ENCODE results near the gene LACC1. TPM values are rescaled to one million over a fixed set of nuclear protein-coding genes. Genes with fewer than 3 reads are reported as not detected.

LACC1 gene
- total RNA-seq, result 1 to 10 TPM; 1.8 to 9.8 (median 3.9) TPM

DNA sequence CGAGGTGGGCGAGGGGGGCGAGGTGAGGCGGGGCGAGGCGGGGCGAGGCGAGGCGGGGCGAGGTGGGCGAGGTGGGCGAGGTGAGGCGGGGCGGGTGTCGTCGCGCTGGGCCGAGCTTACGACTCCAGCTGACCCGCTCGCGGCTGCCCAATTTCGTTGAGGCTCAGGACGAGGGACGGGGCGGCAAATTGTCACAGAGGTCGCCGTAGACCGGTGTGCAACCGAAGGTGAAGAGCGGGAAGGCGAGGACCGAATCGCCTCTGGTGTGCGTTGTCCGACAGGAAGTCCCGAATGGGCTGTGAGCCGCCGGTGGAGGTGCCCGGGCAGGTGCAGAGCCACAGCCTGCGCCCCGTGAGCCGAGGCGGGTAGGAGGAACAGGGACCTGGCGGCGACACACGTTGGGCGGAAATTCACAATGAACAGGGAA is at the start of gene LACC1:
TSS of gene LACC1 (plus strand) at position 150 of the 427 bp plus-strand sequence. CDS start 1,082 bp downstream, outside the sequence.
- TF ChIP-seq EP300 (IDR thresholded peaks at IDR 0.05) (no peak), POLR2A (IDR thresholded peaks at IDR 0.05) (no peak), CTCF (IDR thresholded peaks at IDR 0.05) (no peak)
- DNase-seq (ENCODE audit: low spot score in 2 of 2), result peak in 1 of 2 donors; percentile 13

GRCh38 chr13:43830497-43830881 is 49.2 kb upstream of the LACC1 start:
- no peak overlapping the region for H3K4me3 ChIP-seq
- H3K27ac ChIP-seq, result no peak overlapping the region
- TF ChIP-seq POLR2A (IDR thresholded peaks at IDR 0.05) (no peak), EP300 (IDR thresholded peaks at IDR 0.05) (no peak), CTCF (IDR thresholded peaks at IDR 0.05) (no peak)
- no peak for DNase-seq (ENCODE audit: low spot score in 2 of 2)
- H3K4me1 ChIP-seq, result no peaks in the 10 kb centered on the region
- no peaks in the 10 kb centered on the region for H3K27me3 ChIP-seq
- H3K36me3 ChIP-seq, result no peaks in the 10 kb centered on the region
- WGBS, 2 donors, result 64 to 67% methylated on average over 5 of the region's 5 CpGs
- no peaks in the 10 kb centered on the region for H3K9me3 ChIP-seq

More for the DNA sequence above, at the start of gene LACC1:
- Histone ChIP-seq H3K27ac (peak within 1 kb of the TSS; percentile 79 to 99 (median 94)), H3K4me1 (peaks cover 0 to 22% (median 18%) of the 10 kb centered on the region in 4 donors), H3K36me3 (no peaks in the 10 kb centered on the region), H3K4me3 (peak within 1 kb of the TSS; percentile 75 to 94 (median 88)), H3K27me3 (no peaks in the 10 kb centered on the region), H3K9me3 (no peaks in the 10 kb centered on the region)
- 3 to 6% methylated on average over 15 to 42 of the region's 48 CpGs for WGBS, 2 donors

GRCh38 chr13:43831088-43831487 is 48.6 kb upstream of the LACC1 start:
- TF ChIP-seq CTCF (IDR thresholded peaks at IDR 0.05) (no peak), EP300 (IDR thresholded peaks at IDR 0.05) (no peak), POLR2A (IDR thresholded peaks at IDR 0.05) (no peak)
- Histone ChIP-seq H3K4me1 (no peaks in the 10 kb centered on the region), H3K27me3 (no peaks in the 10 kb centered on the region), H3K4me3 (no peak overlapping the region), H3K27ac (no peak overlapping the region), H3K36me3 (no peaks in the 10 kb centered on the region), H3K9me3 (no peaks in the 10 kb centered on the region)
- 53 to 56% methylated on average over 2 of the region's 2 CpGs for WGBS, 2 donors
- DNase-seq (ENCODE audit: low spot score in 2 of 2), result no peak

- no peak for TF ChIP-seq POLR2A (IDR thresholded peaks at IDR 0.05)
- no peak for TF ChIP-seq EP300 (IDR thresholded peaks at IDR 0.05)
- TF ChIP-seq CTCF (IDR thresholded peaks at IDR 0.05), result no peak
- Histone ChIP-seq H3K4me3 (no peak overlapping the region), H3K27me3 (no peaks in the 10 kb centered on the region), H3K9me3 (no peaks in the 10 kb centered on the region), H3K27ac (no peak overlapping the region), H3K4me1 (no peaks in the 10 kb centered on the region), H3K36me3 (no peaks in the 10 kb centered on the region)
- WGBS, 2 donors, result 86 to 94% methylated on average over 2 of the region's 2 CpGs
- DNase-seq (ENCODE audit: low spot score in 2 of 2), result no peak
Measured at GRCh38 chr13:43835701-43836100, 44.0 kb upstream of the LACC1 start.

- TF ChIP-seq EP300 (IDR thresholded peaks at IDR 0.05) (no peak), CTCF (IDR thresholded peaks at IDR 0.05) (no peak), POLR2A (IDR thresholded peaks at IDR 0.05) (no peak)
- no peak overlapping the region for H3K27ac ChIP-seq
- no peaks in the 10 kb centered on the region for H3K9me3 ChIP-seq
- no peaks in the 10 kb centered on the region for H3K36me3 ChIP-seq
- no peak overlapping the region for H3K4me3 ChIP-seq
- no peaks in the 10 kb centered on the region for H3K4me1 ChIP-seq
- no peak for DNase-seq (ENCODE audit: low spot score in 2 of 2)
- WGBS, 2 donors, result 67 to 74% methylated on average over 4 of the region's 4 CpGs
- H3K27me3 ChIP-seq, result no peaks in the 10 kb centered on the region
Measured at GRCh38 chr13:43838909-43839308, 40.8 kb upstream of the LACC1 start.
